K562 (cell line): ENCODE data around the gene EAF1. TPM values are rescaled to one million over a fixed set of nuclear protein-coding genes. Genes with fewer than 3 reads are reported as not detected.
A peak's percentile ranks its signal among the peaks of the same experiment; 100 is the strongest.
"Not testable (repeated sequence)": the region's sequence is repeated elsewhere in the genome, so short reads cannot be mapped to it uniquely, and the experiment has no call there.

Experiments used
- ATAC-seq: fragments of 200-7000 bp; cut with Tn5 transposase; 3 replicates; pipeline ENCODE4 v1.9.1; 2020; ENCODE audit warnings: moderate library complexity
- BruUV-seq: library from RNA; stranded (reverse); fragments of 400-500 nt; replicated peaks from 2 replicates; lab custom pipeline; 2021; lab: Mats Ljungman, UMichigan
- CTCF ChIA-PET: fragments of 300-600 bp; formaldehyde crosslinking; extraction: SDS; loops from one replicate; lab custom pipeline; 2021; ENCODE audit warnings: low intra/inter-chr PET ratio; lab: Yijun Ruan, JAX
- POLR2A ChIA-PET: fragments of 300-600, 350-650 bp; sonication (Branson Sonifier 250); formaldehyde crosslinking; extraction: SDS; loops from one replicate; lab custom pipeline; 2021; ENCODE audit warnings: antibody characterized with exemption, inconsistent platforms; lab: Yijun Ruan, JAX
- DNase-seq, 4 experiments: peaks; one replicate each; pipeline versions ENCODE4 v3.0.0 to v3.0.0-alpha.2; 2011 to 2018; ENCODE audit warnings: low spot score in 3 of 4, mixed read lengths in 3 of 4; ENCODE audit errors: extremely low read depth in 1 of 4
- FAIRE-seq: peaks from 2 replicates; lab custom pipeline; 2011; peaks lifted over from hg19 to GRCh38; lab: Jason Lieb, UNC
- H2AFZ ChIP-seq: 2 replicates; pipeline ENCODE4 v1.6.0; 2011; ENCODE audit warnings: low read depth, low read length, control low read depth, inconsistent platforms
- H3K27ac ChIP-seq: fragments of 200-600 bp; 3 replicates; pipeline ENCODE4 v1.8.0; 2011; ENCODE audit warnings: low read depth, mild to moderate bottlenecking, control low read depth, inconsistent platforms, low read length, moderate library complexity, mixed read lengths; ENCODE audit errors: extremely low read depth
- H3K27me3 ChIP-seq, 2 experiments: fragments of 300-600 bp in 1 of 2; 2 replicates in 1 of 2; 3 replicates in 1 of 2; pipeline versions ENCODE4 v1.6.0 to v1.8.0; 2011; ENCODE audit warnings: inconsistent platforms in 2 of 2, low read length in 2 of 2, mild to moderate bottlenecking in 1 of 2, mixed read lengths in 1 of 2, moderate library complexity in 1 of 2; ENCODE audit not compliant: control insufficient read depth in 2 of 2, insufficient read depth in 2 of 2
- H3K36me3 ChIP-seq: fragments of 300-600 bp; 3 replicates; pipeline ENCODE4 v1.8.0; 2011; ENCODE audit warnings: mild to moderate bottlenecking, low read length, inconsistent platforms; ENCODE audit not compliant: control insufficient read depth, insufficient read depth
- H3K4me1 ChIP-seq, 2 experiments: fragments of 200-600 bp in 1 of 2; replicated peaks in 1 of 2; 2 replicates in 1 of 2; 3 replicates in 1 of 2; pipeline versions ENCODE4 v1.5.1 to v1.8.0; 2011; ENCODE audit warnings: inconsistent platforms in 2 of 2, low read length in 2 of 2, mild to moderate bottlenecking in 1 of 2, mixed read lengths in 1 of 2, moderate library complexity in 1 of 2; ENCODE audit not compliant: control insufficient read depth in 2 of 2, insufficient read depth in 2 of 2
- H3K4me2 ChIP-seq: 2 replicates; pipeline ENCODE4 v1.6.1; 2011; ENCODE audit warnings: low read length, control low read depth, inconsistent platforms, mixed read lengths; ENCODE audit not compliant: insufficient read depth
- H3K4me3 ChIP-seq: fragments of 200-600 bp; sonication (generic), shearing (Covaris generic); 2 replicates; pipeline ENCODE4 v1.5.1; 2016; ENCODE audit warnings: control low read depth, inconsistent platforms
- H3K79me2 ChIP-seq: fragments of 200-600 bp; 3 replicates; pipeline ENCODE4 v1.8.0; 2011; ENCODE audit warnings: low read length, inconsistent platforms; ENCODE audit not compliant: control insufficient read depth, insufficient read depth
- H3K9ac ChIP-seq, 2 experiments: 2 replicates each; pipeline versions ENCODE4 v1.6.0 to v1.6.1; 2011; ENCODE audit warnings: low read depth in 2 of 2, low read length in 2 of 2, control low read depth in 1 of 2, inconsistent platforms in 1 of 2, mild to moderate bottlenecking in 1 of 2, mixed read lengths in 1 of 2; ENCODE audit not compliant: insufficient read depth in 1 of 2
- H3K9me1 ChIP-seq: one replicate; pipeline ENCODE4 v1.6.0; 2011; ENCODE audit warnings: inconsistent platforms, mild to moderate bottlenecking, low read length, moderate library complexity; ENCODE audit not compliant: control insufficient read depth, insufficient read depth
- H3K9me3 ChIP-seq: replicated peaks from 2 replicates; pipeline ENCODE4 v1.5.1; 2011; ENCODE audit warnings: low read depth, low read length, inconsistent platforms; ENCODE audit not compliant: control insufficient read depth, insufficient read depth
- H4K20me1 ChIP-seq: replicated peaks from 2 replicates; pipeline ENCODE4 v1.6.1; 2011; ENCODE audit warnings: low read length, inconsistent platforms, mixed read lengths; ENCODE audit not compliant: control insufficient read depth, insufficient read depth
- C11orf30 ChIP-seq: fragments of 450-650 bp; IDR thresholded peaks from 2 replicates; pipeline ENCODE4 v1.6.1; 2016; ENCODE audit warnings: low read depth, mild to moderate bottlenecking
- FOXJ3 ChIP-seq: sonication (generic); formaldehyde crosslinking; IDR thresholded peaks from 2 replicates; pipeline ENCODE4 v1.4.0; 2020; ENCODE audit warnings: mild to moderate bottlenecking, missing genetic modification reagents
- HNRNPLL ChIP-seq: fragments of 200-400 bp; formaldehyde crosslinking; IDR thresholded peaks from 2 replicates; pipeline ENCODE4 v1.6.1; 2017; ENCODE audit warnings: low read length, low read depth, mild to moderate bottlenecking; ENCODE audit not compliant: poor library complexity, severe bottlenecking
- JUNB ChIP-seq: fragments of 450-650 bp; formaldehyde crosslinking; conservative IDR thresholded peaks from 2 replicates; pipeline ENCODE4 v1.4.0; 2020; ENCODE audit warnings: mild to moderate bottlenecking
- MAFF ChIP-seq: IDR thresholded peaks from 2 replicates; pipeline ENCODE4 v1.6.1; 2012; ENCODE audit warnings: low read length, improper control_type of control experiment
- MAFG ChIP-seq: fragments of 450-650 bp; conservative IDR thresholded peaks from 2 replicates; pipeline ENCODE4 v1.6.1; 2016; ENCODE audit warnings: missing genetic modification characterization, missing compliant biosample characterization
- MAFK ChIP-seq: IDR thresholded peaks from 2 replicates; pipeline ENCODE4 v1.6.1; 2011; ENCODE audit warnings: low read length, improper control_type of control experiment
- NCOA2 ChIP-seq, 2 experiments: fragments of 450-650 bp; IDR thresholded peaks; 2 replicates each; pipeline ENCODE4 v1.6.1; 2018; ENCODE audit warnings: mild to moderate bottlenecking in 2 of 2, moderate library complexity in 1 of 2; ENCODE audit not compliant: partially characterized antibody in 2 of 2
- RUNX1 ChIP-seq: sonication (generic); IDR thresholded peaks from 2 replicates; pipeline ENCODE4 v1.6.1; 2016; ENCODE audit warnings: antibody characterized with exemption, low read depth
- TEAD2 ChIP-seq: fragments of 450-650 bp; IDR thresholded peaks from 2 replicates; pipeline ENCODE4 v1.6.1; 2016; ENCODE audit warnings: missing genetic modification characterization, control low read depth, missing compliant biosample characterization
- ZNF253 ChIP-seq: fragments of 250-450 bp; sonication (Bioruptor Pico); conservative IDR thresholded peaks from 2 replicates; pipeline ENCODE4 v1.6.1; 2021; ENCODE audit warnings: mild to moderate bottlenecking
- ZNF274 ChIP-seq: IDR thresholded peaks from 2 replicates; pipeline ENCODE4 v1.6.1; 2011; ENCODE audit warnings: low read depth, mild to moderate bottlenecking, low read length, moderate library complexity, borderline replicate concordance
- ZNF316 ChIP-seq: fragments of 450-650 bp; IDR thresholded peaks from 2 replicates; pipeline ENCODE4 v1.6.1; 2016
- ZNF324 ChIP-seq: fragments of 250-450 bp; sonication (Bioruptor Pico); IDR thresholded peaks from 2 replicates; pipeline ENCODE4 v1.4.0; 2020; ENCODE audit warnings: mild to moderate bottlenecking
- ZNF695 ChIP-seq: fragments of 450-650 bp; formaldehyde crosslinking; IDR thresholded peaks from 2 replicates; pipeline ENCODE4 v1.4.0; 2020; ENCODE audit warnings: mild to moderate bottlenecking, moderate library complexity
- WGBS: fragments of 100-300 bp; shearing (Covaris generic); methylation state at CpG from one replicate; pipeline ENCODE4 v1.1.6; 2016; ENCODE audit warnings: low coverage, mixed read lengths; ENCODE audit not compliant: insufficient coverage; ENCODE audit errors: missing lambda C conversion rate; 5-methylcytosine and 5-hydroxymethylcytosine counted together
- in situ Hi-C: fragments of 300-500 bp; cut with MboI; formaldehyde crosslinking; loops from 4 replicates; pipeline ENCODE4 v1.15.0; 2018; ENCODE audit warnings: inconsistent platforms, mixed read lengths
- intact Hi-C: fragments of 100-400 bp; cut with micrococcal nuclease; formaldehyde crosslinking; loops from 2 replicates; pipeline ENCODE4 v1.14.2; 2022
- polyA plus RNA-seq, 8 experiments: library from polyadenylated mRNA; depleted of rRNA in 4 of 8; stranded (reverse) in 5 of 8; unstranded in 3 of 8; fragments of >200 nt; fragmentation: Nextera tagmentation in 2 of 8; fragmentation: Illumina TruSeq in 1 of 8; extraction: Ambion mirVana in 2 of 8; extraction: Trizol in 1 of 8; gene quantifications; 2 replicates each; pipeline versions ENCODE4 v1.2.1 to v1.2.3, GENCODE V29; 2011 to 2014; ENCODE audit warnings: inconsistent platforms in 1 of 8, missing spikeins in 1 of 8
- total RNA-seq, 7 experiments: library from RNA; depleted of rRNA in 6 of 7; stranded (reverse); fragments of >200 nt in 6 of 7; fragmentation: Illumina TruSeq in 2 of 7; extraction: Trizol in 2 of 7; gene quantifications; 2 replicates each; pipeline versions ENCODE4 v1.2.1 to v1.2.3, GENCODE V29; 2011 to 2021; ENCODE audit warnings: low replicate concordance in 1 of 7
- TF ChIP-seq, protein P1 (sequence below): sonication (generic); formaldehyde crosslinking; IDR thresholded peaks from 2 replicates; pipeline ENCODE4 v1.5.0; 2020; ENCODE audit warnings: missing genetic modification reagents
- TF ChIP-seq, protein P2 (sequence below), 2 experiments: fragments of 250-450 bp in 1 of 2; fragments of 450-650 bp in 1 of 2; sonication (Bioruptor Pico) in 1 of 2; IDR thresholded peaks; 2 replicates each; pipeline versions ENCODE4 v1.6.1 to v1.8.0; 2016 to 2021; ENCODE audit warnings: mild to moderate bottlenecking in 2 of 2, moderate library complexity in 2 of 2, missing compliant biosample characterization in 1 of 2, missing genetic modification characterization in 1 of 2

The EAF1 gene
- total and polyA plus RNA-seq, 9 of the 15 experiments (the other 6 are each of a cell fraction or from before 2014, with no cell fraction given), result 7.0 to 26.8 (median 20.4) TPM

DNA sequence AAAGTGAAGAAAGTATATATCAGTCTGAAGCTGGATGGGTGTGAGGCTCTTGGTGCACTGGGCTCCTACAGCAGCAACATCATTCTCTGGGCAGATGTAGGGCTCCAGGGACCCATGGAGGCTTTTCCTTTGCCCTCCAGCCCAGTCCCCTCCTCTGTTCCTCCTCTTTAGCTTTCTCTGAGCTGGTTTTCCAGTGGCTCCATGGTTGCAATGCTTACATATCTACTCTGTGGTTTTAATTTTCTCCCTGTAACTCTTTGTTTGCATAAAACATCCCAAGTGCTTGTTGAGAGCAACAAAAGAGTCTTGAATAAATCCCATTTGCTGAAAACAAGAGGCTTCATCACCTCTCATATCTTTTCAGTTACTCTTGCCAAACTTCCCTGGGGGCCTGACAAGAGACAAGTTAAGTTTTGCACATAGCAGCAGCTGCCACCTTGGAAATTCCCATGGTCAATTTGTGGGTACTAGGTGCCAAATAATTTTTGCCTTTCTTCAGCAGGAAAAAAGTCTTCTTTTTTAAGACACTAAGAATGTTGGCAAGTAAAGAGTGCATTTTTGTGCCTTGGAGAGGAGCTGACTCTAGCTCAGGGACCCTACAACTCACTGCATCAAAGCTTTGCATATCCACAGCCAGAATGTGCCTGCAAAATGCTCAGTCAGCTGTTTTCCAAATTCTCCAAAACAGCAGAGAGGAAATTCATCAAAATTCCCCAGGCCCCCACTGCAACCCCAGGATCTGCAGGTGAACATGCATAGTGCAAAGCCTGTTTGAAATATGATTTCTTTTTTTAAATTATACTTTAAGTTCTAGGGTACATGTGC is 52.2 kb downstream of the EAF1 start:
- ChIA-PET CTCF (no interaction called here), POLR2A (interaction anchor here (0.9 kb wide), 2 partner anchors 8 to 39 kb away, joined by 3 read pairs; no protein-coding TSS in a partner anchor)
- intact Hi-C loops, result no loop called here
- no peaks in the 10 kb centered on the region for H3K79me2 ChIP-seq
- no peak overlapping the region for H3K4me2 ChIP-seq
- H3K27ac ChIP-seq, result no peak overlapping the region
- no TSS peak for BruUV-seq
- no peaks in the 10 kb centered on the region; the same call in 1 of the 2 replicates for H4K20me1 ChIP-seq
- ATAC-seq, result no peak
- H3K4me1 ChIP-seq, result no peaks in the 10 kb centered on the region
- FAIRE-seq, result no peak
- no peaks in the 10 kb centered on the region for H3K9me3 ChIP-seq
- no peak for DNase-seq
- no peak overlapping the region for H3K9ac ChIP-seq
- peaks cover 0 to 21% of the 10 kb centered on the region in 2 experiments; a peak in 2 of 5 replicates for H3K27me3 ChIP-seq
- no peaks in the 10 kb centered on the region for H3K9me1 ChIP-seq
- H3K36me3 ChIP-seq, result no peaks in the 10 kb centered on the region
- no peak overlapping the region for H2AFZ ChIP-seq
- no peak overlapping the region for H3K4me3 ChIP-seq
- TF ChIP-seq NCOA2 (IDR thresholded peaks at IDR 0.05; ENCODE audit: partially characterized antibody in 2 of 2) (no peak), MAFK (peak; percentile 87), ZNF253 (CRISPR knock-in tag) (no peak), FOXJ3 (CRISPR knock-in tag) (no peak), ZNF324 (CRISPR knock-in tag) (no peak), MAFG (tag) (peak; percentile 83), HNRNPLL (no peak), JUNB (no peak), MAFF (peak; percentile 84), ZNF274 (no peak), ZNF316 (peak; percentile 84), RUNX1 (no peak), ZNF695 (no peak), TEAD2 (tag) (no peak), C11orf30 (peak; percentile 68)
- TF ChIP-seq, protein P1, sequence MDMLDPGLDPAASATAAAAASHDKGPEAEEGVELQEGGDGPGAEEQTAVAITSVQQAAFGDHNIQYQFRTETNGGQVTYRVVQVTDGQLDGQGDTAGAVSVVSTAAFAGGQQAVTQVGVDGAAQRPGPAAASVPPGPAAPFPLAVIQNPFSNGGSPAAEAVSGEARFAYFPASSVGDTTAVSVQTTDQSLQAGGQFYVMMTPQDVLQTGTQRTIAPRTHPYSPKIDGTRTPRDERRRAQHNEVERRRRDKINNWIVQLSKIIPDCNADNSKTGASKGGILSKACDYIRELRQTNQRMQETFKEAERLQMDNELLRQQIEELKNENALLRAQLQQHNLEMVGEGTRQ, result no peak
- TF ChIP-seq, protein P2, sequence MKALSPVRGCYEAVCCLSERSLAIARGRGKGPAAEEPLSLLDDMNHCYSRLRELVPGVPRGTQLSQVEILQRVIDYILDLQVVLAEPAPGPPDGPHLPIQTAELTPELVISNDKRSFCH (CRISPR knock-in tag; IDR thresholded peaks at IDR 0.05), result no peak
- TF ChIP-seq, protein P2 (tag; IDR thresholded peaks at IDR 0.05), result no peak
- in situ Hi-C loops, result no loop called here

DNA sequence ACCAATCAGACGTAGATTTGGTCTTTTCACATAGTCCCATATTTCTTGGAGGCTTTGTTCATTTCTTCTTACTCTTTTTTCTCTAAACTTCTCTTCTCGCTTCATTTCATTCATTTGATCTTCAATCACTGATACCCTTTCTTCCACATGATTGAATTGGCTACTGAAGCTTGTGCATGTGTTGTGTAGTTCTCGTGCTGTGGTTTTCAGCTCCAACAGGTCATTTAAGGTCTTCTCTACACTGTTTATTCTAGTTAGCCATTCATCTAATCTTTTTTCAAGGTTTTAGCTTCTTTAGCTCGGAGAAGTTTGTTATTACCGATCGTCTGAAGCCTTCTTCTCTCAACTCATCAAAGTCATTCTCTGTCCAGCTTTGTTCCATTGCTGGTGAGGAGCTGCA is 57.2 kb downstream of the EAF1 start:
- H3K79me2 ChIP-seq, ATAC-seq, H3K4me1 ChIP-seq, FAIRE-seq, in situ Hi-C loops, H3K4me3 ChIP-seq, H4K20me1 ChIP-seq, H3K9me3 ChIP-seq, BruUV-seq, DNase-seq, H3K9me1 ChIP-seq, H3K27ac ChIP-seq, H3K36me3 ChIP-seq, CTCF ChIA-PET, intact Hi-C loops, H3K4me2 ChIP-seq, H2AFZ ChIP-seq, H3K9ac ChIP-seq: not testable (repeated sequence)
- peaks cover 7 to 29% of the 10 kb centered on the region in 2 experiments; a peak in 4 of 5 replicates for H3K27me3 ChIP-seq
- WGBS, result 0% methylated on average over 5 of the region's 6 CpGs
- POLR2A ChIA-PET, result interaction anchor here (0.8 kb wide), 1 partner anchor 8 kb away, joined by 3 read pairs; no protein-coding TSS in a partner anchor
